H1 (cell line): ENCODE data around the gene ATP4A. TPM values are rescaled to one million over a fixed set of nuclear protein-coding genes. Genes with fewer than 3 reads are reported as not detected.

Experiments
- BCL11A ChIP-seq, 2 experiments: IDR thresholded peaks; one replicate each; pipeline ENCODE4 v1.6.1; 2011; ENCODE audit warnings: low read depth in 2 of 2, low read length in 2 of 2, mild to moderate bottlenecking in 2 of 2
- CBX8 ChIP-seq: fragments of 300-800, 300-1000 bp; sonication (generic); IDR thresholded peaks from 2 replicates; pipeline ENCODE4 v1.7.1; 2016; ENCODE audit warnings: low read depth, low read length, borderline replicate concordance
- CHD7 ChIP-seq: fragments of 300-600 bp; sonication (generic); IDR thresholded peaks from 2 replicates; pipeline ENCODE4 v1.7.1; 2012; ENCODE audit warnings: low read length, moderate library complexity, mild to moderate bottlenecking, inconsistent platforms; ENCODE audit not compliant: insufficient replicate concordance
- CTCF ChIP-seq, 3 experiments: IDR thresholded peaks; 1 replicate in 2 of 3; 2 replicates in 1 of 3; pipeline versions ENCODE4 v1.5.1 to v1.6.1; 2011; ENCODE audit warnings: low read length in 3 of 3, mild to moderate bottlenecking in 3 of 3, inconsistent platforms in 2 of 3, low read depth in 1 of 3, moderate library complexity in 1 of 3; ENCODE audit not compliant: insufficient read depth in 1 of 3; ENCODE audit errors: control extremely low read depth in 1 of 3
- GABPA ChIP-seq: IDR thresholded peaks from 2 replicates; pipeline ENCODE4 v1.6.1; 2011; ENCODE audit warnings: mild to moderate bottlenecking, low read length, moderate library complexity, borderline replicate concordance; ENCODE audit not compliant: insufficient read depth
- GTF2F1 ChIP-seq: IDR thresholded peaks from 2 replicates; pipeline ENCODE4 v1.6.1; 2012; ENCODE audit warnings: low read depth, low read length, improper control_type of control experiment, borderline replicate concordance
- KDM5A ChIP-seq: fragments of 200-600 bp; IDR thresholded peaks from 2 replicates; pipeline ENCODE4 v1.7.1; 2012; ENCODE audit warnings: mild to moderate bottlenecking, low read length, inconsistent platforms, mixed read lengths
- NRF1 ChIP-seq: IDR thresholded peaks from 2 replicates; pipeline ENCODE4 v1.6.1; 2011; ENCODE audit warnings: mild to moderate bottlenecking, low read depth, low read length, improper control_type of control experiment
- RBBP5 ChIP-seq: IDR thresholded peaks from 2 replicates; pipeline ENCODE4 v1.7.1; 2012; ENCODE audit warnings: low read depth, mild to moderate bottlenecking, inconsistent platforms, low read length, moderate library complexity, borderline replicate concordance
- polyA plus RNA-seq, 7 experiments: library from polyadenylated mRNA; depleted of rRNA in 3 of 7; stranded (reverse) in 5 of 7; unstranded in 2 of 7; fragments of >200 nt in 5 of 7; fragments of 200-250 nt in 2 of 7; gene quantifications; 1 replicate in 5 of 7; 2 replicates in 1 of 7; 4 replicates in 1 of 7; pipeline versions ENCODE4 v1.2.1 to v1.2.3, GENCODE V29; 2011 to 2013; ENCODE audit warnings: missing spikeins in 2 of 7, mixed read lengths in 2 of 7
- total RNA-seq: library from RNA; stranded (reverse); fragmentation: NEBNext Ultra II Directional; extraction: Animal tissue kit (Norgen Biotek cat#: 25700); gene quantifications from 2 replicates; pipeline ENCODE4 v1.2.1, GENCODE V29; 2021

Gene ATP4A
- total and polyA plus RNA-seq, 2 of the 8 experiments (the other 6 are each of a cell fraction or from before 2014, with no cell fraction given): 0.50 to 1.2 TPM

- TF ChIP-seq CHD7: no peak
- TF ChIP-seq NRF1: no peak
- no peak for TF ChIP-seq RBBP5
- no peak for TF ChIP-seq KDM5A
- no peak for TF ChIP-seq GABPA
- TF ChIP-seq BCL11A (IDR thresholded peaks at IDR 0.05; ENCODE audit: low read depth in 2 of 2, low read length in 2 of 2): no peak
- TF ChIP-seq CBX8: no peak
- no peak for TF ChIP-seq GTF2F1
- TF ChIP-seq CTCF (IDR thresholded peaks at IDR 0.05; ENCODE audit: control extremely low read depth in 1 of 3, insufficient read depth in 1 of 3, low read depth in 1 of 3, low read length in 3 of 3): no peak
Measured at GRCh38 chr19:35500611-35501010, 62.8 kb downstream of the ATP4A start (continued).
